Activated CD4-positive, alpha-beta T cell treated with anti-CD3 and anti-CD28 coated beads, Interleukin-2, amount 10 ng/mL, durations not matched to agents 7 days and 5 days (primary cell): ENCODE results near the gene KRT17. TPM values are rescaled to one million over a fixed set of nuclear protein-coding genes. Genes with fewer than 3 reads are reported as not detected.
"Not testable (repeated sequence)": the region's sequence is repeated elsewhere in the genome, so short reads cannot be mapped to it uniquely, and the experiment has no call there.

Experiments
- CTCF ChIA-PET: fragments of 350-600 bp; sonication (Branson Sonifier 250); formaldehyde crosslinking; loops from one replicate; lab custom pipeline; 2021; ENCODE audit warnings: antibody characterized with exemption; lab: Charles Lee
- POLR2A ChIA-PET: fragments of 350-600 bp; sonication (Branson Sonifier 250); formaldehyde crosslinking; loops from one replicate; lab custom pipeline; 2021; ENCODE audit warnings: antibody characterized with exemption; lab: Charles Lee
- DNase-seq: peaks from one replicate; pipeline ENCODE4 v3.0.0-alpha.2; 2020
- H3K27ac Mint-ChIP-seq: one replicate; pipeline ENCODE4 v1.8.0; 2021; ENCODE audit warnings: mild to moderate bottlenecking, moderate library complexity, mixed read lengths
- H3K27me3 Mint-ChIP-seq: one replicate; pipeline ENCODE4 v1.8.0; 2021; ENCODE audit warnings: mixed read lengths
- H3K36me3 Mint-ChIP-seq: one replicate; pipeline ENCODE4 v1.8.0; 2021; ENCODE audit warnings: low read depth, mixed read lengths
- H3K4me1 Mint-ChIP-seq: one replicate; pipeline ENCODE4 v1.8.0; 2021; ENCODE audit warnings: mixed read lengths
- H3K4me3 Mint-ChIP-seq: one replicate; pipeline ENCODE4 v1.8.0; 2021; ENCODE audit warnings: mild to moderate bottlenecking, moderate library complexity, mixed read lengths
- H3K9me3 Mint-ChIP-seq: one replicate; pipeline ENCODE4 v1.8.0; 2021; ENCODE audit warnings: mixed read lengths
- total RNA-seq, 2 experiments: library from RNA; stranded (reverse); gene quantifications; one replicate each; pipeline ENCODE4 v1.2.3, GENCODE V29; 2021

KRT17 gene
- total RNA-seq, 2 experiments from 2014 or later: 0.25 TPM; not detected in 1

DNA sequence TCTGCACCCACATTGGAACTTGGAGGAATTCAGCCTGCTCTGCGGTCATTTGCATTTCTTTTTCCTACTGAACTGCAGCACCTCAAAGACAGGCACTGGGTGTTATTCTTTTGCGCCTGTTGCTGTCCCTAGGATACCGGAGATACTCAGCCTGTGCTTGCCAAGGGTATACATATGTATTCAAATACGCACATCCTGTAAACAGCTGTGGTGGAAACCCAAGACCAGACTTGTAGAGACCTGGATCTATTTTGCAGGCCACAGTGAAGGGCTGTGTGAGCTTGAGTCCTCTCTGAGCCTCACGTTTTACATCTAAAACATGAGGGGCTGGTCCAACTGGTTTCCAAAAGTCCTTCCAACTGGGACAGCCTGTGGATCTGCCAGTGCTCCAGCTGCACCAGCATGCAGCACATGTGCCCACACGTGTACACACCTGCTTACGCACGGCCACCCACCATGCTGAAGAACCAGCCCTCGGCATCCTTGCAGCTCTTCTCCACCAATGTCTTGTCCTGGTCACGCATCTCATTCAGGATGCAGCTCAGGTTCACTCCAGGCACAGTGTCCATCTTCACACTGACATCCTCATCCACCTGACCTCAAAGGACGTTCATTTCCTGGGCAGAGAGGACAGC, 4.4 kb upstream of the KRT17 start:
- POLR2A ChIA-PET, H3K36me3 Mint-ChIP-seq, H3K4me1 Mint-ChIP-seq, DNase-seq, H3K27me3 Mint-ChIP-seq, H3K27ac Mint-ChIP-seq, H3K4me3 Mint-ChIP-seq, H3K9me3 Mint-ChIP-seq: not testable (repeated sequence)
- CTCF ChIA-PET: interaction anchor here (0.6 kb wide), 1 partner anchor 893 kb away, joined by 3 read pairs; no protein-coding TSS in a partner anchor

GRCh38 chr17:41628073-41628370, 3.6 kb upstream of the KRT17 start:
- H3K9me3 Mint-ChIP-seq, H3K36me3 Mint-ChIP-seq, POLR2A ChIA-PET, H3K27ac Mint-ChIP-seq, H3K27me3 Mint-ChIP-seq, H3K4me1 Mint-ChIP-seq, DNase-seq, H3K4me3 Mint-ChIP-seq: not testable (repeated sequence)
- CTCF ChIA-PET: interaction anchor here (1.1 kb wide), 1 partner anchor 21 kb away, joined by 4 read pairs; no protein-coding TSS in a partner anchor

DNA sequence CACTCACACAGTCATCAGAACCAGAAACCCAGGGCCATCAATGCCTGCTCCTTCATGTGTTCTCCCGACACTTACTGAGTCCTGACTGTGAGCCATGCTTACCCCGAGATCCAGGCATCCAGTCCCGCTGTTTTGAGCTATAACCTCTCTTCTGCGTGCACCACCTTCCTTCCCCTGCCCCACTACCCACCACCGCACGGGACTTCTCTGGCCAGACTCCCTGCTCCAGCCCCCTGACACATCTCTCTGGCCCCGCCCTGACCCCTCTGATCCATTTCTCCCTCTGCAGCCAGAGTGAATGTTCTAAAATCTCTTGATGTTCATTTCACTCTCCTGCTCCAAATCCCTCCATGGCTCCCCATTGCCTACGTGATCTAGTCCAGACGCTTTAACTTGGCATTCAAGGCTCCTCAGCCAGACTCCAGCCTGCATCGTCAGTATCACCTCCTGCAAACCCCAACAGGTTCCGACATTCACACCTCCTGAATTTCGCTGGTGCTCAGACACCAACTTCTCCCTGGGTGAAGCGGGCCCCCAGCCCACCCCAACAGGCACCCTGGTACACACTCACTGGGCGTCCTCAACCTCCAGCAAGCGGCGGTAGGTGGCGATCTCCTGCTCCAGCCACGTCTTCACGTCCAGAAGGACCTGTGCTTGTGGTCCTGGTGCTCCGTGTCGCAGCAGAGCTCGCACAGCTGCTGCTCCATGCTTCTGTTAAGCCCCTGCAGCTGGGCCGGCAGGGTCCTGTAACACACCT, 3.1 kb upstream of the KRT17 start:
- Mint-ChIP-seq H3K4me3 (no peak overlapping the region), H3K27ac (no peak overlapping the region), H3K36me3 (no peaks in the 10 kb centered on the region), H3K4me1 (no peaks in the 10 kb centered on the region), H3K9me3 (no peaks in the 10 kb centered on the region), H3K27me3 (no peaks in the 10 kb centered on the region)
- ChIA-PET POLR2A (no interaction called here), CTCF (interaction anchor here (1.1 kb wide), 1 partner anchor 21 kb away, joined by 4 read pairs; no protein-coding TSS in a partner anchor)
- no peak for DNase-seq

DNA sequence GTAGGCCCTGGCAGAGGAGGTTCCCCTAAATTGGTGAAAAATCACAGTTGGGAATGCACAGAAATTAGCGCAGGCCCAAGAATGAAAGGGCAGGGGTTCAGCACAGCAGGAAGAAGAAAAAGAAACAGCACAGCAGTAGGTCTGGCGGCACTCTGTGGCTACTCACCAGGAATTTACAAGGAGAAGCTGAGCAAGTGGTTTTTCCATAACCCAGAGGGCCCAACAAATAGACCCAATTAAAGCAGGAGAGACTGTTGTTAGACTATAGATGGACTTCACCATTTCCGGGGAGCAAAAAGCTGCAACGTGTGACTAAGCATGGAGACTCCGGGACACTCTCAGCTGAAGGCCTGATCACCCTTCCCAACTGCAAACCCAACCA, 2.5 kb upstream of the KRT17 start:
- POLR2A ChIA-PET, H3K27ac Mint-ChIP-seq, H3K27me3 Mint-ChIP-seq, H3K4me1 Mint-ChIP-seq, H3K9me3 Mint-ChIP-seq, H3K4me3 Mint-ChIP-seq, H3K36me3 Mint-ChIP-seq, DNase-seq: not testable (repeated sequence)
- CTCF ChIA-PET: interaction anchor here (0.9 kb wide), 1 partner anchor 36 kb away, joined by 3 read pairs; no protein-coding TSS in a partner anchor

DNA sequence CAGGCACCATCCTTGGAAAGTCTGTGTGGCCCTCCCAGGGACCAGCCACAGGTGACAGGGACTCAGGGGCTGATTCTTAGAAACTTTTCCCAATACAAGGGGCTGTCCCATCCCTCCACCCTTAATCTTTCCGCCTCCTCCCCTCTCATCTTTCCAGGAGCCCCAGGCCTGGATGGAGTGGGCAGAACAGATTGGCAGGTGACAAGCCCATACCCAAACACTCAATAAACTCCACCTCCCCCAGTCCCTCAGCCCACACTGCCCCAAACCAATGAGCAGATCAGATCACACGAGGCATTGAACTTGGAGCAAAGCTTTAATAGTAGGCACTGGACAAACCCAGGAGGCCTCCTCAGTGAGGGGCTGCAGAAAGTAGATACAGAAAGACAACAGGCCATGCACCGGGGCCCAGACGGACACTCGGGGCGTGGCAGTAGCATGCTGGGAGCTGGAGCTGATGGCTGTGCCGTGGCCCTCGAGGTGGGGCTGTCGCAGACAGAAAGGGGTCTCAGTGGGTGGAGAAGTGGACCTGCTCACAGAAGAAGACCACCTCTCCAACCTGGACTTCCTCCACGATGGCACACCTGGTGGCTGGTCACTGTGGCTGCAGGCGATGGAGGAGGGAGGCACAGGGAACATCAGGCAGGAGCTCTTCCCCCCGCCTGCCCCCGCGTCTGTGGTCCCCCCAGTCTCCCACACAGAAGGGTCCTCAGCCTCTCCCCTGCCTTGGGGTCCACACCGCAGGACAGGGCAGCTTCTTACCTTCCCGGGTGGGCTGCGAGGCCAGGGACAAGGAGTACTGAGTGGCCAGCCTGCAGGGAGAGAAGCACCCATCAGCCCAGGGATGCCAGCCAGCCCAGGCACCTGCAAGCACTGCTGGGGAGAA, 1.9 kb upstream of the KRT17 start:
- H3K9me3 Mint-ChIP-seq, POLR2A ChIA-PET, H3K27me3 Mint-ChIP-seq, H3K36me3 Mint-ChIP-seq, H3K4me3 Mint-ChIP-seq, DNase-seq, H3K27ac Mint-ChIP-seq, H3K4me1 Mint-ChIP-seq: not testable (repeated sequence)
- CTCF ChIA-PET: interaction anchor here (0.9 kb wide), 1 partner anchor 36 kb away, joined by 3 read pairs; no protein-coding TSS in a partner anchor

GRCh38 chr17:41625602-41626001, 1.2 kb upstream of the KRT17 start:
- Mint-ChIP-seq H3K27ac (no peak overlapping the region), H3K4me3 (no peak overlapping the region), H3K27me3 (no peaks in the 10 kb centered on the region), H3K36me3 (no peaks in the 10 kb centered on the region), H3K4me1 (no peaks in the 10 kb centered on the region), H3K9me3 (no peaks in the 10 kb centered on the region)
- ChIA-PET CTCF (no interaction called here), POLR2A (no interaction called here)
- DNase-seq: no peak

DNA sequence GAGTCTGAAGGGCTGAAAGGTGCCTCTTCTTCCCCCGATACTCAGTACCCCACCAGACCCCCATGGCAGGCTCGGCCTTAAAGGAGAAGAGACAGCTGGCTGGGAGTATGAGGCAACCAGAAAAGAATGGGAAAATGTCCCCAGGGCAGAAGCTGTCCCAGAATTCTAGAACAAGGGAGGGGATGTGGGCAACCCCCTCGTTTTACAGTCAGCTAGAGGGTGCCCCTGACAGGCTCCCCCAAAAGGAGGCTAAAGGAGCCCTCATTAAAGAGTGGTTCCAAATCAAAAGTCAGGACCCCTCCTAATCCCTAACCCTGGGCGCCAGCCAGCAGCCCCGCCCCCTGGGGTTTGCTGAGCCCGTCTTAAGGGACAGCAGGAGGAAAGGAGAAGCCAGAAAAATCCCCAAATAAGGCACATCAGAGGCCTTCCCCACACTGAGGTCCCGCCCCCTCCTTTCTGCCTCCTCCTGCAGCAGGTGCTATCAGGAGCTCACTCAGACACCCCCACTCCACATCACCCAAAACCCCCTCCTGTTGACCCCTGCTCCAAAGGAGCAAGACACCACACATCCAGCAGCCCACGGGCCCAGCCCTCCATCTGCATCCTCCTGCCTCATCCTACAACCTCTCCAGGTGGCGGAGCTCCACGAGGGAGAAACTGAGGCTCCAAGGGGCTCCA, 1.1 kb downstream of the KRT17 start:
- CTCF ChIA-PET: interaction anchor here (1.2 to 1.8 kb wide), 3 partner anchors 25 to 74 kb away, joined by 3 to 6 read pairs (median 5); no protein-coding TSS in a partner anchor
- POLR2A ChIA-PET, H3K4me3 Mint-ChIP-seq: not testable (repeated sequence)

GRCh38 chr17:41622340-41623183, 1.8 kb downstream of the KRT17 start:
- H3K36me3 Mint-ChIP-seq, H3K4me1 Mint-ChIP-seq, H3K27me3 Mint-ChIP-seq, POLR2A ChIA-PET, H3K4me3 Mint-ChIP-seq, H3K9me3 Mint-ChIP-seq, H3K27ac Mint-ChIP-seq, DNase-seq: not testable (repeated sequence)
- CTCF ChIA-PET: interaction anchor here (1.8 to 2.0 kb wide), 2 partner anchors 27 to 73 kb away, joined by 5 to 6 read pairs; no protein-coding TSS in a partner anchor

More for the DNA sequence above, 1.1 kb downstream of the KRT17 start:
- not testable (repeated sequence) for H3K4me1 Mint-ChIP-seq, DNase-seq, H3K27ac Mint-ChIP-seq, H3K27me3 Mint-ChIP-seq, H3K9me3 Mint-ChIP-seq, H3K36me3 Mint-ChIP-seq

DNA sequence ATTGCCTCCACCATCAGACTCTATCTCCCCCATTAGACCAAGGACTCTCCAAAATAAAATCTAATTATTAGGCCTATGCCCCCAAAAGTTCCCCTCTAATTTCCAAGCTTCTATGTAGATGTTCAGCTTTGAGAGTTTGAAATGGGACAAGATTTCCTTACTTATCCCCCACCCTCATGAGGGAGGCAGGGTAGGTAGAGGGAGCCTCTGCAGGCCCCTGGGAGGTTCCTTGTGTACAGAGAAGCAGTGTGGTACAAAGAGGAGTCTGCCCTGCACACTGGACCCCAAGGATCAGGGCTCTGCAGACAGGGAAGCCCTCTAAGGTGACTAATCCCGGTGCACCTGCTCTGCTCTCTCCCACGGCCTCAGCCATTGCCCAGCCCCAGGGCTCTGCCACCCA, 2.5 kb downstream of the KRT17 start:
- DNase-seq: no peak
- Mint-ChIP-seq H3K27me3 (no peaks in the 10 kb centered on the region), H3K27ac (no peak overlapping the region), H3K4me1 (no peaks in the 10 kb centered on the region), H3K36me3 (no peaks in the 10 kb centered on the region), H3K4me3 (no peak overlapping the region), H3K9me3 (no peaks in the 10 kb centered on the region)
- ChIA-PET POLR2A (no interaction called here), CTCF (interaction anchor here (1.8 to 2.0 kb wide), 2 partner anchors 28 to 73 kb away, joined by 5 to 6 read pairs; no protein-coding TSS in a partner anchor)

- H3K27me3 Mint-ChIP-seq, H3K27ac Mint-ChIP-seq, DNase-seq, H3K9me3 Mint-ChIP-seq, POLR2A ChIA-PET, H3K4me3 Mint-ChIP-seq, H3K36me3 Mint-ChIP-seq, H3K4me1 Mint-ChIP-seq: not testable (repeated sequence)
- CTCF ChIA-PET: interaction anchor here (1.2 to 2.0 kb wide), 2 partner anchors 28 to 41 kb away, joined by 4 to 5 read pairs; no protein-coding TSS in a partner anchor
Measured at GRCh38 chr17:41621435-41621817, 2.9 kb downstream of the KRT17 start.

DNA sequence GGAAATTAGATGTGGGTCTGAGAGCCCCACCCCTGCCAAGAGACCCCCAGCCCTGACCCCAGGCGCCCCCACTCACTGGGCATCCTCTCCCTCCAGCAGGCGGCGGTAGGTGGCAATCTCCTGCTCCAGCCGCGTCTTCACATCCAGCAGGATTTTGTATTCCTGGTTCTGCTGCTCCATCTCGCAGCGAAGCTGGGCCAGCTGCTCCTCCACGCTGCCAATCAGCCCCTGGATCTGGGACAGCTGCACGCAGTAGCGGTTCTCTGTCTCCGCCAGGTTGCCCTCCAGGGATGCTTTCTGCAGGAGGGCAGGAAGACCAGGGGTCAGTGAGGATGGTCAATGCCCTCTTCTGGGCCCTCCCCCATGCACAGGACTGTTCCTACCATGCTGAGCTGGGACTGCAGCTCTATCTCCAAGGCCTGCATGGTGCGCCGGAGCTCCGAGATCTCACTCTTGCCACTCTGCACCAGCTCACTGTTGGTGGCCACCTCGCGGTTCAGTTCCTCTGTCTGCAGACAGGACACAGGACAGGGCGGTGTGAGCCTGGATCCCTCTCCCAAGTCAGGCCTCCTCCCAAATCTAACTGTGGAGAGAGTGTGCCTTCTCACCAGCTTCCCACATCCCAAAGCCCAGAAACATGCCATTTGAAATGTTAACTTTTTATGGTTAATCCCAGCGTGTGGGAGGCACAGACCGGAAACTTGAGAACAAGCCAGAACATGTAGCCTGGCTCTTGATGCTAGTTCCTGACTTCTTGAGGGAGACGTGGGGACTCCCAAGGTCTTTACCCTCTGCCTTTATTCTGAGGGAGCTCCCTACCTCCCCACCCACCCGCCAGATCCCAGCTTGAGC, 3.6 kb downstream of the KRT17 start:
- H3K27me3 Mint-ChIP-seq: no peaks in the 10 kb centered on the region
- no peak overlapping the region for H3K27ac Mint-ChIP-seq
- no peak overlapping the region for H3K4me3 Mint-ChIP-seq
- no peak for DNase-seq
- no peaks in the 10 kb centered on the region for H3K9me3 Mint-ChIP-seq
- CTCF ChIA-PET: interaction anchor here (1.2 to 2.0 kb wide), 2 partner anchors 29 to 42 kb away, joined by 4 to 5 read pairs; no protein-coding TSS in a partner anchor
- POLR2A ChIA-PET: no interaction called here
- no peaks in the 10 kb centered on the region for H3K4me1 Mint-ChIP-seq
- H3K36me3 Mint-ChIP-seq: no peaks in the 10 kb centered on the region
